H1 (cell line): ENCODE results near the gene EPG5. TPM values are rescaled to one million over a fixed set of nuclear protein-coding genes. Genes with fewer than 3 reads are reported as not detected.

Experiments used
- CHD1 ChIP-seq: IDR thresholded peaks from 2 replicates; pipeline ENCODE4 v1.6.1; 2012; ENCODE audit warnings: low read depth, low read length, improper control_type of control experiment
- CREB1 ChIP-seq: IDR thresholded peaks from 2 replicates; pipeline ENCODE4 v1.6.1; 2012; ENCODE audit warnings: inconsistent platforms
- CTCF ChIP-seq, 3 experiments: IDR thresholded peaks; 1 replicate in 2 of 3; 2 replicates in 1 of 3; pipeline versions ENCODE4 v1.5.1 to v1.6.1; 2011; ENCODE audit warnings: low read length in 3 of 3, mild to moderate bottlenecking in 3 of 3, inconsistent platforms in 2 of 3, low read depth in 1 of 3, moderate library complexity in 1 of 3; ENCODE audit not compliant: insufficient read depth in 1 of 3; ENCODE audit errors: control extremely low read depth in 1 of 3
- RAD21 ChIP-seq, 2 experiments: IDR thresholded peaks in 1 of 2; conservative IDR thresholded peaks in 1 of 2; 2 replicates each; pipeline ENCODE4 v1.6.1; 2011; ENCODE audit warnings: low read depth in 2 of 2, low read length in 2 of 2, improper control_type of control experiment in 1 of 2, inconsistent platforms in 1 of 2, mild to moderate bottlenecking in 1 of 2, moderate library complexity in 1 of 2
- RBBP5 ChIP-seq: IDR thresholded peaks from 2 replicates; pipeline ENCODE4 v1.7.1; 2012; ENCODE audit warnings: low read depth, mild to moderate bottlenecking, inconsistent platforms, low read length, moderate library complexity, borderline replicate concordance
- RNF2 ChIP-seq: fragments of 200-900, 300-1000 bp; sonication (generic); IDR thresholded peaks from 2 replicates; pipeline ENCODE4 v1.7.1; 2016; ENCODE audit warnings: borderline replicate concordance, low read depth, mild to moderate bottlenecking, antibody characterized with exemption, low read length; ENCODE audit not compliant: poor library complexity, severe bottlenecking; ENCODE audit errors: missing control alignments
- SIN3A ChIP-seq, 2 experiments: IDR thresholded peaks in 1 of 2; conservative IDR thresholded peaks in 1 of 2; 2 replicates each; pipeline ENCODE4 v1.6.1; 2011 to 2012; ENCODE audit warnings: low read length in 2 of 2, improper control_type of control experiment in 1 of 2, low read depth in 1 of 2, mild to moderate bottlenecking in 1 of 2
- SIRT6 ChIP-seq: IDR thresholded peaks from one replicate; pipeline ENCODE4 v1.7.1; 2012; ENCODE audit warnings: low read length, inconsistent platforms
- SP4 ChIP-seq: IDR thresholded peaks from 2 replicates; pipeline ENCODE4 v1.6.1; 2012; ENCODE audit warnings: low read length, inconsistent platforms
- polyA plus RNA-seq, 7 experiments: library from polyadenylated mRNA; depleted of rRNA in 3 of 7; stranded (reverse) in 5 of 7; unstranded in 2 of 7; fragments of >200 nt in 5 of 7; fragments of 200-250 nt in 2 of 7; gene quantifications; 1 replicate in 5 of 7; 2 replicates in 1 of 7; 4 replicates in 1 of 7; pipeline versions ENCODE4 v1.2.1 to v1.2.3, GENCODE V29; 2011 to 2013; ENCODE audit warnings: missing spikeins in 2 of 7, mixed read lengths in 2 of 7
- total RNA-seq: library from RNA; stranded (reverse); fragmentation: NEBNext Ultra II Directional; extraction: Animal tissue kit (Norgen Biotek cat#: 25700); gene quantifications from 2 replicates; pipeline ENCODE4 v1.2.1, GENCODE V29; 2021

EPG5 gene
- total and polyA plus RNA-seq, 2 of the 8 experiments (the other 6 are each of a cell fraction or from before 2014, with no cell fraction given) = 14.1 to 18.3 TPM

- TF ChIP-seq CTCF (IDR thresholded peaks at IDR 0.05; ENCODE audit: control extremely low read depth in 1 of 3, insufficient read depth in 1 of 3, low read depth in 1 of 3, low read length in 3 of 3) (no peak), SP4 (no peak), CREB1 (no peak), RAD21 (IDR thresholded peaks at IDR 0.05 in 1 of 2, conservative IDR thresholded peaks at IDR 0.05 in 1 of 2; ENCODE audit: low read depth in 2 of 2, low read length in 2 of 2) (no peak), SIRT6 (no peak), RNF2 (no peak), SIN3A (conservative IDR thresholded peaks at IDR 0.05 in 1 of 2, IDR thresholded peaks at IDR 0.05 in 1 of 2; ENCODE audit: low read depth in 1 of 2, low read length in 2 of 2) (no peak), CHD1 (no peak), RBBP5 (no peak)
Observed at GRCh38 chr18:45938488-45938935, 28.6 kb downstream of the EPG5 start (continued).
